Posterior cingulate gyrus (tissue), 11 donors: ENCODE data around the gene SPACA4.
A peak's percentile ranks its signal among the peaks of the same experiment; 100 is the strongest.

Experiments used
- DNase-seq, 10 donors: peaks; one replicate each; pipeline versions ENCODE4 v3.0.0 to v3.0.0-alpha.2; 2020 to 2021; ENCODE audit warnings: mixed read lengths in 3 of 10
- intact Hi-C: fragments of 100-400 bp; cut with DNase I; formaldehyde crosslinking; loops from one replicate; pipeline ENCODE4 v1.15.1; 2023

The SPACA4 gene

DNA sequence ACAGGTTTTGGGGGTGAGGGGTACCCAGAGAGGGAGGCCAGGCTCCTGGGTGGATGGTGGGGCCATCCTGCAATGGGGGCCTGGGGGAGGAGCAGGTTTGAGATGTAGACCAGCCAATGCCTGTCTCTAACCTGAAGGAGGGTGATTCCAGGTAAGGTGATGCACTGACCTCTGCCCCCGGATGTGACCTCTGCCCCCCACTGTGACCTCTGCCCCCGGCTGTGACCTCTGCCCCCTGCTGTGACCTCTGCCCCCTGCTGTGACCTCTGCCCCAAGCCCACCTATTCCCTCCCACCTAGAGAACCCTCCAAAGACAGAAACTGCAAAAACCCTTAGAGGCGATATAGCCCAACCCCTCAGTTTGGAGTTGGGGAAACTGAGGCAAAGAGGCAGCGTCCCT lies 10.3 kb upstream of the SPACA4 start:
- DNase-seq, result no peak
- intact Hi-C loops, result no loop called here

DNA sequence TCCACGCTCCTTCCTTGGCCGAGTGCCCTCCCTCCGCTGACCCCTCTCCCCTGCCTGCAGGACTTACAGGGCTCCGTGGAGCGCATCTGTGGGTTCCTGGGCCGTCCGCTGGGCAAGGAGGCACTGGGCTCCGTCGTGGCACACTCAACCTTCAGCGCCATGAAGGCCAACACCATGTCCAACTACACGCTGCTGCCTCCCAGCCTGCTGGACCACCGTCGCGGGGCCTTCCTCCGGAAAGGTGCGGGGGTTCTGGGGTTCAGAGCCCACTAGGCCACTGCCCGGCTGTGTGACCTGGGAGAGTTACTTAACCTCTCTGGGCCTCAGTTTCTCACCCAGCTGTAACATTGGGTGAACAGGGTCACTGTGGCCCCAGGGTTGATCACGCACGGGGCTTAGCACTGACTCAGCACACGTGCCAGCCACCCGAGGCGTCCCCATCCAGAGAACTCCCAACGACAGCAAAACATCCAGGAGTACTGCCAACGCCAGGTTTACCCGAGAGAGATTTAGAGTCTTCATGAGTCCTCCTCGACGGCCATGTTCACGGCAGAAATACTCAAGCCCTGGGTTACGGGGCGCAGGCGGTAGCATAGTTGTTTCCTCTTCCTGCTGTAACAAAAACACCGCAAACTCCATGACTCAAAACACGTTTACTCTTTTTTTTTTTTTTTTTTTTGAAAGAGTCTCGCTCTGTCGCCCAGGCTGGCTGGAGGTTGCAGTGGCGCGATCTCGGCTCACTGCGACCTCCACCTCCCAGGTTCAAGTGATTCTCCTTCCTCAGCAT lies 9.7 kb upstream of the SPACA4 start:
- no peak for DNase-seq
- intact Hi-C loops, result no loop called here

- DNase-seq, result no peak
- intact Hi-C loops, result no loop called here
These were observed 7.4 kb upstream of the SPACA4 start for GRCh38 chr19:48598996-48599700.

GRCh38 chr19:48600679-48601417 lies 5.7 kb upstream of the SPACA4 start:
- no peak for DNase-seq
- intact Hi-C loops, result no loop called here

- no peak for DNase-seq
- intact Hi-C loops, result no loop called here
These were observed 3.5 kb upstream of the SPACA4 start for GRCh38 chr19:48603001-48603400.

- peak in 1 of 10 donors; percentile 81 for DNase-seq
- intact Hi-C loops, result no loop called here
These were observed 3.1 kb upstream of the SPACA4 start for GRCh38 chr19:48603449-48603848.

DNA sequence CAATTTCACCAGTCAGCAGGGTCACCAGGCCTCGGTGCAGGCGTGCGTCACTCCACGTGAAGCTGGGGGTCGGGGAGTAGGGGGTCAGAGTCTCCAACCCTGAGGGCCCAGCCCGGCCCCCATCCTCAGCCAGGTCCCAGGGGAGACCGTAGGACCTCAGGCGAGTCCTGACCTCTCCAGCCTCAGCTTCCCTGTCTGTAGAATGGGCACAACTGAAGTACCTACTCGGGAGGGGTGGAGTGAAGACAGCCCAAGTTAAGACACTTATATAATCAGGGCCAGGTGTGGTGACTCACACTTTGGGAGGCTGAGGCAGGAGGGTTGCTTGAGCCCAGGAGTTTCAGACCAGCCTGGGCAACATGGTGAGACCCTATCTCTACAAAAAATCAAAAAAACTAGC lies 2.7 kb upstream of the SPACA4 start:
- no peak for DNase-seq
- intact Hi-C loops, result no loop called here

DNA sequence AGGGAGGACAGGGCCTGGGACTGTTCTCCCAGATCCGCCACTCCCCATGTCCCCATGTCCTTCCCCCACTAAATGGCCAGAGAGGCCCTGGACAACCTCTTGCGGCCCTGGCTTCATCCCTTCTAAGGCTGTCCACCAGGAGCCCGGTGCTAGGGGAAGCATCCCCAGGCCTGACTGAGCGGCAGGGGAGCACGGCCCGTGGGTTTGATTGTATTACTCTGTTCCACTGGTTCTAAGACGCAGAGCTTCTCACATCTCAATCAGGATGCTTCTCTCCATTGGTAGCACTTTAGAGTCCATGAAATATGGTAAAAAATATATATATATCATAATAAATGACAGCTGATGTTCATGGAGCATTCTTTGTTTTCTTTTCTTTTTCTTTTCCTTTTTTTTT lies 815 bp downstream of the SPACA4 start:
- intact Hi-C loops, result no loop called here
- no peak for DNase-seq

- intact Hi-C loops, result no loop called here
These were observed 2.3 kb downstream of the SPACA4 start for GRCh38 chr19:48608798-48609263.

DNA sequence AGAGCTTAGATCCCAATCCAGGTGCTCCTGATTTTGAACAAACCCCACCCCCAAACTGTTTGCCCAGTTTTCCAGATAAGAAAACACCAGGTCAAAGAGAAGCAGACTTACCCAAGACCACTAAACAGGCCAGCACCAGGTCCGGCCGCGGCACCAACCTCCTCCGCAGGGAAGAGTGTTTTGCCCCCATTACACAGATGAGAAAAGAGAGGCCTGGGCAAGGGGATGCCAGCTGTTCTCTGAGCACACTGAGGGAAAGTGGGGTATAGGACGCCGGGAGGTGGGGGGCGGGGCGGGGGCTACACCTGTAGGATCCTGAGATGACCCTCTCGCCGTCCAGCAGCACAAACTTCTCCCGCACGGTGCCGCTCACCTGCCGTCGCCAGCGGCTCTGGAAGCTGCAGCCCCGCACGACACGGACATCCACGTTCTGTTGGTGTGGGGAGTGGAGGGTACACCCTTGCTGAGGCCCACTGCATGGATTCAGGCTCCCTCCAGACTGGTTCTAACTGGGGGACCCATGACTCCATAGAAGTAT lies 3.1 kb downstream of the SPACA4 start:
- intact Hi-C loops, result no loop called here
- no peak for DNase-seq

More at GRCh38 chr19:48608798-48609263, 2.3 kb downstream of the SPACA4 start:
- peak in 4 of 10 donors; percentile 42 to 90 (median 70) for DNase-seq

GRCh38 chr19:48611872-48612271 lies 5.3 kb downstream of the SPACA4 start:
- intact Hi-C loops, result no loop called here
- no peak for DNase-seq

- peak in 9 of 10 donors; percentile 23 to 94 (median 60) for DNase-seq
These were observed 6.7 kb downstream of the SPACA4 start for GRCh38 chr19:48613024-48613851.

DNA sequence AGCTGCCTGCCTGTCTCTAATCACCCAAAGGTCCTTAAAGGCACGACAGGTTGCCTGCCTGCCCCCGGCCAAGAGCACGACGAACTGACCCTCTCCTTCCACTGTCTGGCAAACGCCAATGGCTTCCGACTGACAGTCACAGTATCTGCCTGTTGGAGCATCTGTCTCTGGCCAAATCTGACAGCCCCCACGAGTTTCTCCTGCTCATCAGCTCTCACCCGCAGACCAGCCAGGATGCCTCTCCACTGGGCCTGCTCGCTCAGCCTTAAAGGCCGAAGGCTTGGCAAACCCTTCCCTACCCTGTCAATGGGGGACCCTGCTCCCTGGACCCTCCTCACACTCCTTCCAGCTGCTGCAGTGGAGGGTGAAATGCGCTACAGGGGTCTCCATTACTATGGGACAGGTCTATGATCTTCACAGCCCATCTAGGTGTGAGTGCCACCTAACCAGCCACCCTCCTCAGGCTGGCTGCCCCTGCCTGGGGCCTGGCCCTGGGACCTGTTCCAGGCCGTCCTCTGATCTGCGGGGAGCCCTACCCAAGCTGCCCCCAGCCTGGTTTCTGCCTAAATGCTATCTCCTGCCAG lies 7.4 kb downstream of the SPACA4 start:
- no peak for DNase-seq

More at GRCh38 chr19:48613024-48613851, 6.7 kb downstream of the SPACA4 start:
- intact Hi-C loops, result no loop called here

DNA sequence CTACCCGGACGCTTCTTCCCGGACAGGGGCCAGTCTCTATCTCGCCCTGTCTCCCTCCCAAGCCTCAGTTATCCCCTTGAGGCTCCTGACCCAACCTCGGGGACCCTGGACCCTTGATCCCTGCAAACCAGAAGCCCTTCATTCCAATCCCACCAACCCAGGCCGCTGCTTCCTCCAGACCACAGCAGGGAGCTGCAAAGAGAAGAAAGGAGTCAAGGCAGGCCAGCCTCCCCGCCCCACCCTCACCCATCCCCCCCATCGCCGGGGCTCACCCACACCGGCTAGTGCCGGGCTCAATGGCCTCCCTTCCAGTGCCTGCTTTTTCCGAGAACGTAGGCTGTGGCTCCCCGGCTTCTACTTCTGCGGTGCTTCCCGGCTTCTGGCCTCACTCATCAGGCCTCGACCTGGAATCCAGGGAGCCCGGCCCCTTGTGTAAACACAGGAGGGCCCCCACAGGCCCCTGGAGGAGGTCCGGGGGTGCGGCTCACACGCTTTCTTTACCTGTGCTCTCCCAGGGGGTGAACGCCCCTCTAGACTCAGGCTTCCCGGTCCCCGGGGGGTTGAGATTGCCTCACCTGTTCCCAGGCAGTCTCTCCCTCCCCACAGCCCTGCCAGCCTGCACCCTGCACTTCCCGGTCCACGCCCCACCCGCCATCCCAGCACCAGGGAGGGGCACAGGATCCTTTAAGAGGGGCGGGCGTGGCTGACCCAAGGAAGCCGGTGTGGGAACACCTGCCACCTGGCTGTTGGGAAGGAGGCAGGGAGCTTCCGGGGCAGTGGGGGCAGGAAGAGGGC lies 8.1 kb downstream of the SPACA4 start, which contains the start of gene FAM83E:
Gene FAM83E, minus strand, starts transcription at position 641 of the 795 bp plus-strand sequence. CDS start 1,704 bp downstream, outside the sequence.
- intact Hi-C loops, result no loop called here
- DNase-seq, result peak in 1 of 10 donors; percentile 85

More for the DNA sequence above, 7.4 kb downstream of the SPACA4 start:
- intact Hi-C loops, result no loop called here

DNA sequence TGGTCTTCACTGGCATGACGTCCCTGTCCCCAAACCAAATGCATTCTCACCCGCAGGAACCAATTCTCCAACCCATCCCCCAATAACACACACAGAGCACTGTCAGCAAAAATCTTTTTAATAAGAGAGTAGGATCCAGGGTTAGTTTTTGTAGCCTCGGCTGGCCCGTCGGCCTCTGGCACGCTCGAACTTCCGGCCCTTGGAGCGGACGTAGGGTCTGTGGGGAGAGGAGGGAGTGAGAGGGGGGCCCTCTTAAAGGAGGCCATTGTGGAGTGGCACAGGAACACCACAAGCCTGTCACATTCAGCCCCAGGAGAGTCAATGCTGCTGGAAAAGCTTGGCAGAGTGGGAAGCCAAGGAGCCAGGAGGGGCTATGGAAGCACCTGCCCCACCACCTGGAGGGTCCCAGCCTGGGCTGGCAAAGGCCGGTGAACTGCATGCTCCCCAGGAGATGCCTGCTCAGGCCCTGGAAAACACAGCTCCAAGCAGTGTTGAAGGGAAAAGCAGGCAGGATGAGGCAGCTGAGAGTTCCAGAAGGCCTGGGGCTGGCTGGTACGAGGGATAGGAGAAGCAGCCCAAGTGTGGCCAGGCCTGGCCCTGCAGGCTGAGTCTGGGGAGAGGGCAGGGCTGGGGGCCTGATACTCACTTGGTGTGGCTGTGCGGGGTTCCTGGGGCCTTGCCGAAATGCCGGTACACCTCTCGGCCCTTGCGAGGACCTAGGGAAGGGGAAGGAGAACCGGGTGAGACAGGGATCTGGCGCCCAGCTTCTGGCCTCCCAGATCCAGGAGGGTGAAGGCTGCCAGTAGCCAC lies 8.9 kb downstream of the SPACA4 start:
- intact Hi-C loops, result no loop called here
- DNase-seq, result no peak

- no peak for DNase-seq
- intact Hi-C loops, result no loop called here
These were observed 9.5 kb downstream of the SPACA4 start for GRCh38 chr19:48616041-48616436.

GRCh38 chr19:48616491-48617056 lies 10.0 kb downstream of the SPACA4 start:
- DNase-seq, result no peak
- intact Hi-C loops, result no loop called here
